Smooth muscle cell (in vitro differentiated cells): Measurements from ENCODE around the gene SEMA4A. TPM values are rescaled to one million over a fixed set of nuclear protein-coding genes. Genes with fewer than 3 reads are reported as not detected.
"Not testable (repeated sequence)": the region's sequence is repeated elsewhere in the genome, so short reads cannot be mapped to it uniquely, and the experiment has no call there.

Source experiments
- DNase-seq: peaks from one replicate; lab custom pipeline; 2025; ENCODE audit not compliant: unreplicated experiment; lab: John Stamatoyannopoulos, UW
- H2AFZ ChIP-seq: fragments of 200-600 bp; sonication (generic); 2 replicates; pipeline ENCODE4 v1.6.0; 2016; ENCODE audit warnings: antibody characterized with exemption, low read depth, mild to moderate bottlenecking
- H3F3A ChIP-seq: fragments of 200-600 bp; sonication (generic); 2 replicates; pipeline ENCODE4 v1.6.0; 2017; ENCODE audit warnings: antibody characterized with exemption, low read depth
- H3K27ac ChIP-seq: fragments of 200-600 bp; sonication (generic); 2 replicates; pipeline ENCODE4 v1.5.1; 2016; ENCODE audit warnings: low read depth, mild to moderate bottlenecking
- H3K27me3 ChIP-seq: fragments of 200-600 bp; sonication (generic); 2 replicates; pipeline ENCODE4 v1.6.1; 2016; ENCODE audit warnings: low read depth, mild to moderate bottlenecking
- H3K36me3 ChIP-seq: fragments of 200-600 bp; sonication (generic); 2 replicates; pipeline ENCODE4 v1.5.1; 2016; ENCODE audit warnings: low read depth
- H3K4me1 ChIP-seq: fragments of 200-600 bp; sonication (generic); 2 replicates; pipeline ENCODE4 v1.5.1; 2016; ENCODE audit warnings: low read depth
- H3K4me2 ChIP-seq: fragments of 200-600 bp; sonication (generic); 2 replicates; pipeline ENCODE4 v1.6.0; 2016; ENCODE audit warnings: mild to moderate bottlenecking
- H3K4me3 ChIP-seq: fragments of 200-600 bp; sonication (generic); 2 replicates; pipeline ENCODE4 v1.5.1; 2016; ENCODE audit warnings: mild to moderate bottlenecking
- H3K79me2 ChIP-seq: fragments of 200-600 bp; sonication (generic); 2 replicates; pipeline ENCODE4 v1.6.0; 2016; ENCODE audit warnings: low read depth, mild to moderate bottlenecking
- H3K9ac ChIP-seq: fragments of 200-600 bp; sonication (generic); 2 replicates; pipeline ENCODE4 v1.6.0; 2016; ENCODE audit warnings: low read depth
- H3K9me3 ChIP-seq: fragments of 200-600 bp; sonication (generic); replicated peaks from 2 replicates; pipeline ENCODE4 v1.5.1; 2016; ENCODE audit warnings: low read depth
- H4K20me1 ChIP-seq: fragments of 200-600 bp; sonication (generic); 2 replicates; pipeline ENCODE4 v1.6.0; 2016; ENCODE audit warnings: low read depth
- WGBS: methylation state at CpG from one replicate; pipeline ENCODE4 v1.1.7; 2016; ENCODE audit warnings: low lambda C conversion rate; 5-methylcytosine and 5-hydroxymethylcytosine counted together
- polyA plus RNA-seq: library from polyadenylated mRNA; unstranded; fragments of >200 nt; fragmentation: Nextera tagmentation; extraction: Ambion mirVana; gene quantifications from 2 replicates; pipeline ENCODE4 v1.2.1, GENCODE V29; 2016
- total RNA-seq: library from RNA; depleted of rRNA; stranded (reverse); fragments of >200 nt; gene quantifications from 2 replicates; pipeline ENCODE4 v1.2.3, GENCODE V29; 2014
- TF ChIP-seq, protein P1 (sequence below): fragments of 200-600 bp; sonication (generic); IDR thresholded peaks from 2 replicates; pipeline ENCODE4 v1.5.1; 2017; ENCODE audit warnings: borderline replicate concordance, mild to moderate bottlenecking, antibody characterized with exemption; ENCODE audit not compliant: insufficient read depth, poor library complexity, severe bottlenecking

Gene SEMA4A
- total and polyA plus RNA-seq, 2 experiments from 2014 or later = 2.1 to 2.2 TPM

DNA sequence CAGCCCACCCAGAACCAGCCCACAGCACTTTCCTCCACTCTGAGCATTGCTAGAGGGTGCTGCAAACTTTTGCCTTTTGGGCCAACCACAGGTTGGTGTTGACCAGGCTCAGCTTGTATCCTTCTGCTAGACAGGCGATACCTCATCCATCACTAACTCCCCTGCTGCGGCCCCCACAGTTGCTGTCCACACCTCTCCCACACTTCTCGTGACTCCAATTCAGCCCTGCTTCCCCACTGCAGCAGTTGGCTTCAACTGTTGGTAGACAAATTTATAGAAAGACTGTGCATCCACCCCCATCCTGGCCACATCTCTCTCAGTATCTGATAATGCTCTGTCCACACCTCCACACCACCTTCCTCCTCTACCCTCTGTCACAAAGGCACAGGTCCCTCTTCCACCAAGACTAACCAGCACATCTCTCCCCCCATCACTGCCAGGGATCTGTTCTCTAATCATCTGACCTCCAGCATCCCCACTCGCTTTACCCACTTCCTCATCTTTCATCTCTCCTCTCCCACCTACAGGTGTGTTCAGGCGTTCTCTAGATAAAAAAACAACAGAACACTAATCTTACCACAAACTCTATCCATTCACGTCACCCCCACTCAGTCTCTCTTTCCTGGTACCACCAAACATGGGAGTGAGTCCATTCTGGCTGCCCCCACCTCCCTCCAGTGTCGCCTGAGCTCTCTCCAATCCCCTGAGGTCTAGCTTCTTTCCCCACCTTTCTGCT lies 24.7 kb downstream of the SEMA4A start:
- DNase-seq = no peak
- Histone ChIP-seq H3K4me2 (no peak overlapping the region), H3K27me3 (no peaks in the 10 kb centered on the region), H2AFZ (no peak overlapping the region), H3K27ac (no peak overlapping the region), H3K4me3 (no peak overlapping the region), H3F3A (no peaks in the 10 kb centered on the region), H3K9me3 (no peaks in the 10 kb centered on the region), H3K4me1 (peaks cover 4% of the 10 kb centered on the region), H3K79me2 (no peaks in the 10 kb centered on the region), H3K36me3 (no peaks in the 10 kb centered on the region), H4K20me1 (no peaks in the 10 kb centered on the region), H3K9ac (no peak overlapping the region)
- TF ChIP-seq, protein P1, sequence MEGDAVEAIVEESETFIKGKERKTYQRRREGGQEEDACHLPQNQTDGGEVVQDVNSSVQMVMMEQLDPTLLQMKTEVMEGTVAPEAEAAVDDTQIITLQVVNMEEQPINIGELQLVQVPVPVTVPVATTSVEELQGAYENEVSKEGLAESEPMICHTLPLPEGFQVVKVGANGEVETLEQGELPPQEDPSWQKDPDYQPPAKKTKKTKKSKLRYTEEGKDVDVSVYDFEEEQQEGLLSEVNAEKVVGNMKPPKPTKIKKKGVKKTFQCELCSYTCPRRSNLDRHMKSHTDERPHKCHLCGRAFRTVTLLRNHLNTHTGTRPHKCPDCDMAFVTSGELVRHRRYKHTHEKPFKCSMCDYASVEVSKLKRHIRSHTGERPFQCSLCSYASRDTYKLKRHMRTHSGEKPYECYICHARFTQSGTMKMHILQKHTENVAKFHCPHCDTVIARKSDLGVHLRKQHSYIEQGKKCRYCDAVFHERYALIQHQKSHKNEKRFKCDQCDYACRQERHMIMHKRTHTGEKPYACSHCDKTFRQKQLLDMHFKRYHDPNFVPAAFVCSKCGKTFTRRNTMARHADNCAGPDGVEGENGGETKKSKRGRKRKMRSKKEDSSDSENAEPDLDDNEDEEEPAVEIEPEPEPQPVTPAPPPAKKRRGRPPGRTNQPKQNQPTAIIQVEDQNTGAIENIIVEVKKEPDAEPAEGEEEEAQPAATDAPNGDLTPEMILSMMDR = no peak
- WGBS = 88% methylated on average over 7 of the region's 7 CpGs

DNA sequence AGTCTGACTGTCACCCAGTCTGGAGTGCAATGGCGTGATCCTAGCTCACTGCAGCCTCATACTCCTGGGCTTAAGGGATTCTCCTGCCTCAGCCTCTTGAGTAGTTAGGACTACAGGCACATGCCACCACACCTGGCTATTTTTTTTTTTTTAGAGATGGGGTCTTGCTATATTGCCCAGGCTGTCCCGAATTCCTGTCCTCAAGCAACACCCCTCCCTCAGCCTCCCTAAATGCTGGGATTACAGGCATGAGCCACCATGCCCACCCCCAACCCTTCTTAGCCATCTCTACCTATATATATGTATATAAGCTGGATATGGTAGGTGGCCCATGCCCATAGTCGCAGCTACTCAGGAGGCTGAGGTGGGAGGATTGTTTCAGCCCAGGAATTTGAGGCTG lies 27.1 kb downstream of the SEMA4A start:
- TF ChIP-seq, protein P1 = no peak
- no peak overlapping the region for H3K4me2 ChIP-seq

DNA sequence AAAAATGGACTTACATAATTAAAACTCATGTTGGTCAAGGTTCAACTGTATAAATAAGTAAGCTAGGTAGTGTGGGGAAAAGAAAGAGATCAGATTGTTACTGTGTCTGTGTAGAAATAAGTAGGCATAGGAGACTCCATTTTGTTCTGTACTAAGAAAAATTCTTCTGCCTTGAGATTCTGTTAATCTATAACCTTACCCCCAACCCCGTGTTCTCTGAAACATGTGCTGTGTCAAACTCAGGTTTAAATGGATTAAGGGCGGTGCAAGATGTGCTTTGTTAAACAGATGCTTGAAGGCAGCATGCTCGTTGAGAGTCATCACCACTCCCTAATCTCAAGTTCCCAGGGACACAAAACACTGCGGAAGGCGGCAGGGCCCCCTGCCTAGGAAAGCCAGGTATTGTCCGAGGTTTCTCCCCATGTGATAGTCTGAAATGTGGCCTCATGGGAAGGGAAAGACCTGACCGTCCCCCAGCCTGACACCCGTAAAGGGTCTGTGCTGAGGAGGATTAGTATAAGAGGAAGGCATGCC lies 28.1 kb downstream of the SEMA4A start:
- not testable (repeated sequence) for H3K4me1 ChIP-seq, H2AFZ ChIP-seq, H4K20me1 ChIP-seq, H3K9ac ChIP-seq, H3K4me3 ChIP-seq, H3K27me3 ChIP-seq, H3F3A ChIP-seq, H3K27ac ChIP-seq, H3K36me3 ChIP-seq, H3K4me2 ChIP-seq, DNase-seq, H3K9me3 ChIP-seq, H3K79me2 ChIP-seq
- 9% methylated on average over 8 of the region's 8 CpGs for WGBS

More for the DNA sequence above, 27.1 kb downstream of the SEMA4A start:
- Histone ChIP-seq H3K4me1 (peaks cover 4% of the 10 kb centered on the region), H2AFZ (no peak overlapping the region), H3K9me3 (no peaks in the 10 kb centered on the region), H3F3A (no peaks in the 10 kb centered on the region), H4K20me1 (no peaks in the 10 kb centered on the region), H3K79me2 (no peaks in the 10 kb centered on the region), H3K4me3 (no peak overlapping the region), H3K27ac (no peak overlapping the region), H3K36me3 (no peaks in the 10 kb centered on the region), H3K9ac (no peak overlapping the region), H3K27me3 (no peaks in the 10 kb centered on the region)
- DNase-seq = no peak
- WGBS = 92% methylated on average over 3 of the region's 3 CpGs

DNA sequence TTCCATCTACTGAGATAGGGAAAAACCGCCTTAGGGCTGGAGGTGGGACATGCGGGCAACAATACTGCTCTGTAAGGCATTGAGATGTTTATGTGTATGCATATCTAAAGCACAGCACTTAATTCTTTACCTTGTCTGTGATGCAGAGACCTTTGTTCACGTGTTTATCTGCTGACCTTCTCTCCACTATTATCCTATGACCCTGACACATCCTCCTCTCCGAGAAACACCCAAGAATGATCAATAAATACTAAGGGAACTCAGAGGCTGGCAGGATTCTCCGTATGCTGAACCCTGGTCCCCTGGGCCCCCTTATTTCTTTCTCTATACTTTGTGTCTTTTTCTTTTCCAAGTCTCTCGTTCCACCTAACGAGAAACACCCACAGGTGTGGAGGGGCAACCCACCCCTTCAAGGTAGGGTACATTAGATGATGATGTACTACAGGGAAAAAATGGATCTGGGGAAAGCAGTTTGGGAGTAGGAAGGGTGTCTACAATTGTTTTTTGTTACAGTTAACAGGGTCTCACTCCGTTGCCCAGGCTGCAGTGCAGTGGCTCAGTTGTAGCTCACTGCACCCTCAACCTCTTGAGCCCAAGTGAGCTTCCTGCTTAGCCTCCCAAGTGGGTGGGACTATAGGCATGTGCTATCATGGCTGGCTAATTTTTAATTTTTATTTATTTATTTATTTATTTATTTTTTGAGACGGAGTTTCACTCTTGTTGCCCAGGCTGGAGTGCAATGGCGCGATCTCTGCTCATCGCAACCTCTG lies 28.8 kb downstream of the SEMA4A start:
- not testable (repeated sequence) for H2AFZ ChIP-seq, H3K9me3 ChIP-seq, H3F3A ChIP-seq, H3K27ac ChIP-seq, H3K79me2 ChIP-seq, H3K9ac ChIP-seq, H3K4me2 ChIP-seq, H4K20me1 ChIP-seq, H3K36me3 ChIP-seq, H3K4me1 ChIP-seq, H3K4me3 ChIP-seq, H3K27me3 ChIP-seq, DNase-seq
- WGBS = 62% methylated on average over 12 of the region's 12 CpGs

DNA sequence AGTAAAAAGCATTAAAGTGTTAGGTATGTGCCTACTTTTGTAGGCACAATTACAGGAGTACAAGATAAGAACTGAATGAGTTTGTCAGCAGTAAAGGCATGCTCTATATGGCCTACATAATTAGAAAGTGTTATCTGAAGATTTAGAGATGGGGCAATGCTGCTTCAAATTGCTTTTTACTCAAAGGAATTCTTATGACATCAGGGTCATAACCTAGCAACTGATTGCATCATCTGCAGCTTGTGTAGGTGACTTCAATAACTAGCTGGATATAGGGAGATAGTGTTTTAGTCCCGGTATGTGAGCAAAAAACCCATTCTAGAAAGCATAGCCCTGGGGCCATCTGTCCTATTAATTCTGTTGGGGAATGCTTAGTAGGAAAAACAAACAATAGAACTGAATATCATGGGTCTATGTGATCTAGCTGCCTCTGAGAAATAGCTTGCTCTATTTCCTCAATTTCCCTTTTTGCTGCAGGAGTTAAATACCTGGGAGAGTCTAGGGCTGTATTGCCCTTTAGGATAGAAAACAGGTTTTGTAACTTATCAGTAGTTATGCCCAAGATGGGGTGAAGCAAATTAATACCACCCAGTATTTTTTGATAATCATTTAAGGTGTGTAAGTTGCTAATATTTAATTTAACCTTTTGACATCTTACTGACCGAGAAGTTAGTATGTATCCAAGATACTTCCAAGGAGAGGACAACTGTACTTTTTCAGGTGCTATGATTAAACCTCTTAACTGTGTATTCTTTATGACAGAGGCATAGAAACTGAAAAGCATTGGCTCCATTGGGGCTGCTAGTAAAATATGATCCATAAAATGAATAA lies 33.2 kb downstream of the SEMA4A start:
- not testable (repeated sequence) for H3K36me3 ChIP-seq, H3K4me3 ChIP-seq, H3K9ac ChIP-seq, H4K20me1 ChIP-seq, H3K27me3 ChIP-seq, H3F3A ChIP-seq, H3K79me2 ChIP-seq, H3K4me2 ChIP-seq, H3K9me3 ChIP-seq, H3K27ac ChIP-seq, DNase-seq, H3K4me1 ChIP-seq, H2AFZ ChIP-seq
- 77% methylated on average over 2 of the region's 2 CpGs for WGBS

DNA sequence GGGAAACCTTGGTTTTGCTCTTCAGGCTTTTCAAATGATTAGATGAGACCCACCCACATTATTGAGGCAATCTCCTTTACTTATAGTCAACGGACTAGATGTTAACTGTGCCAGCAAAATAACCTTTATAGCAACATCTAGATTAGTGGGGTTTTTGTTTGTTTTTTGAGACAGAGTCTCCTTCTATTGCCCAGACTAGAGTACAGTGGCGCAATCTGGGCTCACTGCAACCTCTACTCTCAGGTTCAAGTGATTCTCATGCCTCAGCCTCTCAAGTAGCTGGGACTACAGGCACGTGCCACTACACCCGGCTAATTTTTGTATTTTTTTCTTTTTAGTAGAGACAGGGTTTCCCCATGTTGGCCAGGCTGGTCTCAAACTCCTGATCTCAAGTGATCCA lies 36.9 kb downstream of the SEMA4A start:
- H3K4me2 ChIP-seq, DNase-seq, H2AFZ ChIP-seq, H3K4me1 ChIP-seq, H3K9me3 ChIP-seq, H4K20me1 ChIP-seq, H3K27me3 ChIP-seq, H3K9ac ChIP-seq, H3F3A ChIP-seq, H3K36me3 ChIP-seq, H3K4me3 ChIP-seq, H3K27ac ChIP-seq: not testable (repeated sequence)
- H3K79me2 ChIP-seq = peaks cover 13% of the 10 kb centered on the region
- 84% methylated on average over 4 of the region's 4 CpGs for WGBS
